ENCODE results near the gene RANGRF.
"Not testable (repeated sequence)": the region's sequence is repeated elsewhere in the genome, so short reads cannot be mapped to it uniquely, and the experiment has no call there.

RANGRF gene

DNA sequence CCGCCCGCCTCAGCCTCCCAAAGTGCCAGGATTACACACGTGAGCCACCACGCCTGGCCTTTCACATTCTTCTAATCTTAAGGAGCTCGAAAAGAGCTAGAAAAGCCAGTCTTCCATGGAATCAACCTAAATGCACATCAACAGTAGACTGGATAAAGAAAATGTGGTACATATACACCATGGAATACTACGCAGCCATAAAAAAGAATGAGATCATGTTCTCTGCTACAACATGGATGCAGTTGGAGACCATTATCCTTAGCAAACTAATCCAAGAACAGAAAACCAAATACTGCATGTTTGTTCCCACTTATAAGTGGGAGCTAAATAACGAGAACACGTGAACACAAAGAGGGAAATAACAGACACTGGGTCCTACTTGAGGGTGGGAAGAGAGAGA, 43.7 kb upstream of the RANGRF start:
- TF ChIP-seq CSDC2 (CRISPR knock-in tag; IDR thresholded peaks at IDR 0.05) (no peak), RARB (CRISPR knock-in tag; IDR thresholded peaks at IDR 0.05) (no peak), ZFP30 (CRISPR knock-in tag; IDR thresholded peaks at IDR 0.05) (no peak), TCF4 (CRISPR knock-in tag; IDR thresholded peaks at IDR 0.05; ENCODE audit: borderline replicate concordance) (no peak), ZNF8 (CRISPR knock-in tag; IDR thresholded peaks at IDR 0.05) (no peak; the same call in 1 of the 2 replicates), ISL1 (CRISPR knock-in tag; IDR thresholded peaks at IDR 0.05) (no peak), TOX (CRISPR knock-in tag; IDR thresholded peaks at IDR 0.05; ENCODE audit: borderline replicate concordance) (no peak), OSR1 (CRISPR knock-in tag; IDR thresholded peaks at IDR 0.05) (no peak), PPARA (CRISPR knock-in tag; IDR thresholded peaks at IDR 0.05; ENCODE audit: borderline replicate concordance) (no peak), ZC3H10 (CRISPR knock-in tag; IDR thresholded peaks at IDR 0.05) (no peak), BACH2 (CRISPR knock-in tag; IDR thresholded peaks at IDR 0.05; ENCODE audit: borderline replicate concordance) (no peak)
- ATAC-seq = no peak

DNA sequence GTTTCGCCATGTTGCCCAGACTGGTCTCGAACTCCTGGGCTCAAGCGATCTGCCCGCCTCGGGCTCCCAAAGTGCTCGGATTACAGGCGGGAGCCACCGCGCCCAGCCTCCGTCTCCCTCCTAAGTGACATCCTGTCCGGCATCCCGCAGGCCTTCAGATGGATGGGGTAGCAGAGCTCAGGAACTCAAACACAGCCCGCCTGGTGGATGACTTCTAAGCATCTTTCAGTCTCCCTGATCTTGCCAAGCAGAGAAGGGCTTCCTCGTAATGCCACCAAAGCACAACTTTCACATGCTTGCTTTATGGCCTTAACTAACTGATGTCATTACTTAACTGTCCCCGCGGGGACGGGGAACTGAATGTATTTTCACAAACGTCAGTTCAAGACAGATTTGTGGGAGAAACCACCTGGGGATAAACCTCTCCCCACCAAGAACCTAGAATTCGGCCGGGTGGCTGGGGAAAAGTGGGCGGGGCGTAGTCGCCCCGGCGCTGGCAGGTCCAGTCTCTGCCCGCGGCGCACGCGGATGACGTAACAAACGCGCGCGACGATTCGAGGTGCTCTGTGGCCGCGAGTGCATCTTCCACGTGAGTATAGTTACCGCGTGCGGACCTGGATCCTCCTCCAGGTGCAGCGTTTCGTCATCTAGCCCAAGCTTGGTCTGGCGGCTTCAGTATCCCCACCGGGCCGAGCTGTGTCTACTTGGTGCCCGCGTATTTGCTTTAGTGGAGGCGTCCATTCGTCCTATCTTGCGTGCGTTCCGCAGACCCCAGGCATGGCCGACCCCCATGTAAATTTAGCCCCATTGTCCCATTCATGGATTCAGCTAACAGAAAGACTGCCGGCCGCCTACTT, 39.5 kb upstream of the RANGRF start, which contains the start of gene PFAS:
Gene PFAS, plus strand, starts transcription at position 539 of the 857 bp plus-strand sequence. CDS start 4,649 bp downstream, outside the sequence.
- TF ChIP-seq OSR1 (CRISPR knock-in tag; IDR thresholded peaks at IDR 0.05) = no peak
- TF ChIP-seq RARB (CRISPR knock-in tag; IDR thresholded peaks at IDR 0.05) = no peak
- no peak for TF ChIP-seq ESRRG (CRISPR knock-in tag; IDR thresholded peaks at IDR 0.05)
- TF ChIP-seq BACH2 (CRISPR knock-in tag; IDR thresholded peaks at IDR 0.05; ENCODE audit: borderline replicate concordance) = no peak
- TF ChIP-seq ZNF70 (CRISPR knock-in tag; IDR thresholded peaks at IDR 0.05) = no peak
- TF ChIP-seq ZFP3 (CRISPR knock-in tag; IDR thresholded peaks at IDR 0.05) = no peak
- TF ChIP-seq, protein P1, sequence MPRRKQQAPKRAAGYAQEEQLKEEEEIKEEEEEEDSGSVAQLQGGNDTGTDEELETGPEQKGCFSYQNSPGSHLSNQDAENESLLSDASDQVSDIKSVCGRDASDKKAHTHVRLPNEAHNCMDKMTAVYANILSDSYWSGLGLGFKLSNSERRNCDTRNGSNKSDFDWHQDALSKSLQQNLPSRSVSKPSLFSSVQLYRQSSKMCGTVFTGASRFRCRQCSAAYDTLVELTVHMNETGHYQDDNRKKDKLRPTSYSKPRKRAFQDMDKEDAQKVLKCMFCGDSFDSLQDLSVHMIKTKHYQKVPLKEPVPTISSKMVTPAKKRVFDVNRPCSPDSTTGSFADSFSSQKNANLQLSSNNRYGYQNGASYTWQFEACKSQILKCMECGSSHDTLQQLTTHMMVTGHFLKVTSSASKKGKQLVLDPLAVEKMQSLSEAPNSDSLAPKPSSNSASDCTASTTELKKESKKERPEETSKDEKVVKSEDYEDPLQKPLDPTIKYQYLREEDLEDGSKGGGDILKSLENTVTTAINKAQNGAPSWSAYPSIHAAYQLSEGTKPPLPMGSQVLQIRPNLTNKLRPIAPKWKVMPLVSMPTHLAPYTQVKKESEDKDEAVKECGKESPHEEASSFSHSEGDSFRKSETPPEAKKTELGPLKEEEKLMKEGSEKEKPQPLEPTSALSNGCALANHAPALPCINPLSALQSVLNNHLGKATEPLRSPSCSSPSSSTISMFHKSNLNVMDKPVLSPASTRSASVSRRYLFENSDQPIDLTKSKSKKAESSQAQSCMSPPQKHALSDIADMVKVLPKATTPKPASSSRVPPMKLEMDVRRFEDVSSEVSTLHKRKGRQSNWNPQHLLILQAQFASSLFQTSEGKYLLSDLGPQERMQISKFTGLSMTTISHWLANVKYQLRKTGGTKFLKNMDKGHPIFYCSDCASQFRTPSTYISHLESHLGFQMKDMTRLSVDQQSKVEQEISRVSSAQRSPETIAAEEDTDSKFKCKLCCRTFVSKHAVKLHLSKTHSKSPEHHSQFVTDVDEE (CRISPR knock-in tag; IDR thresholded peaks at IDR 0.05) = no peak
- TF ChIP-seq ZFP30 (CRISPR knock-in tag; IDR thresholded peaks at IDR 0.05) = no peak
- no peak for TF ChIP-seq ZC3H10 (CRISPR knock-in tag; IDR thresholded peaks at IDR 0.05)
- ATAC-seq = peak; percentile 68

DNA sequence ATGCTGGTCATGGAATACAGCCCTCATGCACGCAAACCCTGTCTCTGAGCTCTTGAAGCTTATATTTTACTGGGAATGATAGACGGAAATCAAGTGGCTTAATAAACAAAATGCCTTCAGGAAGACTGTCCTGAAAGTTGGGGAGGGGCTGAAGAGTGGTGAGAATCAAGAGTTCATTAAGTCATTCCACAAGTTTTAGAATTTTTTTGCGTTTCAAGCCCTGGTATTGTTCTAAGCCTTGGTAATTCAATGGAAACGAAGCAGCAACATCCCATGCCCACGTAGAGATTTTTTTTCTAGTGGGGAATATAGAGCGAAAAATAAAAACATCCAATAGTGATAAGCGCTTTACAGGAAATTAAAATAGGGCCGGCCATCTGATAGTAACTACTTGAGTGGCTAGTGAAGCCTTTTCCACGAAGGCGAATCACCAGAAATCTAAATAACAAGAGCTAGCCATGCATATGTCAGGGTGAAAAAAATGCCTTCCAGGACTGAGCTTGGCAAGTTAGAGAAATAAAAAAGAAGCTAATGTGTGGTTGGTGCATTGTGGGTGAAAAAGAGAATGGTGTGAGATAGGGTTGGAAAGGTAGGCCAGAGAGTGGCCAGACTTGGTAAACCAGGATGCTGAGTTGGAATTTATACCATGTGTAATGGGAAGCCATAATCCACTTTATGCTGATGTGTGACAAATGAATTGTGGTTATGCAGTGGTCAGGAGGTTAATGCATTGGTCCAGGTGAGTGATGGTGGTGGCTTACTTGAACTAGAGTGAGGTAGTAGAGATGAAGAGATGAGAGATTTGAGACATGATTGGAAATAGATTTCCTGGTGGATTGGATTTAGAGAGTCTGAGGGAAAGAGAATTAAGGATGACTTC, 38.6 kb upstream of the RANGRF start:
- TF ChIP-seq ESRRG (CRISPR knock-in tag; IDR thresholded peaks at IDR 0.05) (no peak), ZFP30 (CRISPR knock-in tag; IDR thresholded peaks at IDR 0.05) (no peak), PPARA (CRISPR knock-in tag; IDR thresholded peaks at IDR 0.05; ENCODE audit: borderline replicate concordance) (no peak), SNAI2 (CRISPR knock-in tag; IDR thresholded peaks at IDR 0.05) (no peak), ZNF70 (CRISPR knock-in tag; IDR thresholded peaks at IDR 0.05) (no peak), RARB (CRISPR knock-in tag; IDR thresholded peaks at IDR 0.05) (no peak), ZNF8 (CRISPR knock-in tag; IDR thresholded peaks at IDR 0.05) (no peak)
- TF ChIP-seq, protein P2, sequence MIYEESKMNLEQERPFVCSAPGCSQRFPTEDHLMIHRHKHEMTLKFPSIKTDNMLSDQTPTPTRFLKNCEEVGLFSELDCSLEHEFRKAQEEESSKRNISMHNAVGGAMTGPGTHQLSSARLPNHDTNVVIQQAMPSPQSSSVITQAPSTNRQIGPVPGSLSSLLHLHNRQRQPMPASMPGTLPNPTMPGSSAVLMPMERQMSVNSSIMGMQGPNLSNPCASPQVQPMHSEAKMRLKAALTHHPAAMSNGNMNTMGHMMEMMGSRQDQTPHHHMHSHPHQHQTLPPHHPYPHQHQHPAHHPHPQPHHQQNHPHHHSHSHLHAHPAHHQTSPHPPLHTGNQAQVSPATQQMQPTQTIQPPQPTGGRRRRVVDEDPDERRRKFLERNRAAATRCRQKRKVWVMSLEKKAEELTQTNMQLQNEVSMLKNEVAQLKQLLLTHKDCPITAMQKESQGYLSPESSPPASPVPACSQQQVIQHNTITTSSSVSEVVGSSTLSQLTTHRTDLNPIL (CRISPR knock-in tag; IDR thresholded peaks at IDR 0.05; ENCODE audit: low read depth) = no peak
- TF ChIP-seq, protein P3, sequence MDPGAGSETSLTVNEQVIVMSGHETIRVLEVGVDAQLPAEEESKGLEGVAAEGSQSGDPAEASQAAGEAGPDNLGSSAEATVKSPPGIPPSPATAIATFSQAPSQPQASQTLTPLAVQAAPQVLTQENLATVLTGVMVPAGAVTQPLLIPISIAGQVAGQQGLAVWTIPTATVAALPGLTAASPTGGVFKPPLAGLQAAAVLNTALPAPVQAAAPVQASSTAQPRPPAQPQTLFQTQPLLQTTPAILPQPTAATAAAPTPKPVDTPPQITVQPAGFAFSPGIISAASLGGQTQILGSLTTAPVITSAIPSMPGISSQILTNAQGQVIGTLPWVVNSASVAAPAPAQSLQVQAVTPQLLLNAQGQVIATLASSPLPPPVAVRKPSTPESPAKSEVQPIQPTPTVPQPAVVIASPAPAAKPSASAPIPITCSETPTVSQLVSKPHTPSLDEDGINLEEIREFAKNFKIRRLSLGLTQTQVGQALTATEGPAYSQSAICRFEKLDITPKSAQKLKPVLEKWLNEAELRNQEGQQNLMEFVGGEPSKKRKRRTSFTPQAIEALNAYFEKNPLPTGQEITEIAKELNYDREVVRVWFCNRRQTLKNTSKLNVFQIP (CRISPR knock-in tag; IDR thresholded peaks at IDR 0.05; ENCODE audit: borderline replicate concordance, low read depth) = no peak
- TF ChIP-seq, protein P1 (CRISPR knock-in tag; IDR thresholded peaks at IDR 0.05) = no peak
- TF ChIP-seq, protein P4, sequence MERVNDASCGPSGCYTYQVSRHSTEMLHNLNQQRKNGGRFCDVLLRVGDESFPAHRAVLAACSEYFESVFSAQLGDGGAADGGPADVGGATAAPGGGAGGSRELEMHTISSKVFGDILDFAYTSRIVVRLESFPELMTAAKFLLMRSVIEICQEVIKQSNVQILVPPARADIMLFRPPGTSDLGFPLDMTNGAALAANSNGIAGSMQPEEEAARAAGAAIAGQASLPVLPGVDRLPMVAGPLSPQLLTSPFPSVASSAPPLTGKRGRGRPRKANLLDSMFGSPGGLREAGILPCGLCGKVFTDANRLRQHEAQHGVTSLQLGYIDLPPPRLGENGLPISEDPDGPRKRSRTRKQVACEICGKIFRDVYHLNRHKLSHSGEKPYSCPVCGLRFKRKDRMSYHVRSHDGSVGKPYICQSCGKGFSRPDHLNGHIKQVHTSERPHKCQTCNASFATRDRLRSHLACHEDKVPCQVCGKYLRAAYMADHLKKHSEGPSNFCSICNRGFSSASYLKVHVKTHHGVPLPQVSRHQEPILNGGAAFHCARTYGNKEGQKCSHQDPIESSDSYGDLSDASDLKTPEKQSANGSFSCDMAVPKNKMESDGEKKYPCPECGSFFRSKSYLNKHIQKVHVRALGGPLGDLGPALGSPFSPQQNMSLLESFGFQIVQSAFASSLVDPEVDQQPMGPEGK (CRISPR knock-in tag; IDR thresholded peaks at IDR 0.05; ENCODE audit: borderline replicate concordance) = no peak
- TF ChIP-seq, protein P5, sequence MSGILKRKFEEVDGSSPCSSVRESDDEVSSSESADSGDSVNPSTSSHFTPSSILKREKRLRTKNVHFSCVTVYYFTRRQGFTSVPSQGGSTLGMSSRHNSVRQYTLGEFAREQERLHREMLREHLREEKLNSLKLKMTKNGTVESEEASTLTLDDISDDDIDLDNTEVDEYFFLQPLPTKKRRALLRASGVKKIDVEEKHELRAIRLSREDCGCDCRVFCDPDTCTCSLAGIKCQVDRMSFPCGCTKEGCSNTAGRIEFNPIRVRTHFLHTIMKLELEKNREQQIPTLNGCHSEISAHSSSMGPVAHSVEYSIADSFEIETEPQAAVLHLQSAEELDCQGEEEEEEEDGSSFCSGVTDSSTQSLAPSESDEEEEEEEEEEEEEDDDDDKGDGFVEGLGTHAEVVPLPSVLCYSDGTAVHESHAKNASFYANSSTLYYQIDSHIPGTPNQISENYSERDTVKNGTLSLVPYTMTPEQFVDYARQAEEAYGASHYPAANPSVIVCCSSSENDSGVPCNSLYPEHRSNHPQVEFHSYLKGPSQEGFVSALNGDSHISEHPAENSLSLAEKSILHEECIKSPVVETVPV (CRISPR knock-in tag; IDR thresholded peaks at IDR 0.05) = no peak
- no peak for ATAC-seq

DNA sequence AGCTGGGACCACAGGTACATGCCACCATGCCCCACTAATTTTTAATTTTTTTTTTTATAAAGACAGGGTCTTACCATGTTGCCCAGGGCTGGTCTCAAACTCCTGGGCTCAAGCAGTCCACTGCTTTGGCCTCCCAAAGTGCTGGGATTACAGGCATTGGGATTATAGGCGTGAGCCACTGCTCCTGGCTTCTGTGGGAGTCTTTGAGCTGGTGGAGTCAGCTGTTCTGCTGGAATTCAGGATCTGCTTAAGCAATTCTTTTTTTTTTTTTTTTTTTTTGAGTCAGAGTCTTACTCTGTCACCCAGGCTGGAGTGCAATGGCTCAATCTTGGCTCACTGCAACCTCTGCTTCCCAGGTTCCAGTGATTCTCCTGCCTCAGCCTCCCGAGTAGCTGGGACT, 37.1 kb upstream of the RANGRF start:
- not testable (repeated sequence) for ATAC-seq
